HepG2 (cell line): ENCODE data around the gene RNF4. TPM values are rescaled to one million over a fixed set of nuclear protein-coding genes. Genes with fewer than 3 reads are reported as not detected.

Experiments used
- ARNTL ChIP-seq: sonication (generic); formaldehyde crosslinking; IDR thresholded peaks from 2 replicates; pipeline ENCODE4 v1.4.0; 2020; ENCODE audit warnings: mild to moderate bottlenecking, missing genetic modification reagents
- CREB3 ChIP-seq: sonication (generic); formaldehyde crosslinking; IDR thresholded peaks from 2 replicates; pipeline ENCODE4 v1.5.0; 2020; ENCODE audit warnings: missing genetic modification reagents
- EED ChIP-seq: sonication (generic); formaldehyde crosslinking; IDR thresholded peaks from 2 replicates; pipeline ENCODE4 v1.5.0; 2020; ENCODE audit warnings: mild to moderate bottlenecking, missing genetic modification reagents
- KLF13 ChIP-seq: sonication (generic); formaldehyde crosslinking; IDR thresholded peaks from 2 replicates; pipeline ENCODE4 v1.4.0; 2020; ENCODE audit warnings: mild to moderate bottlenecking, missing genetic modification reagents
- MXD1 ChIP-seq: sonication (generic); formaldehyde crosslinking; IDR thresholded peaks from 2 replicates; pipeline ENCODE4 v1.4.0; 2020; ENCODE audit warnings: mild to moderate bottlenecking, missing genetic modification reagents
- NCOR1 ChIP-seq: fragments of 200-600 bp; sonication (generic); IDR thresholded peaks from 2 replicates; pipeline ENCODE4 v1.7.0; 2017; ENCODE audit warnings: antibody characterized with exemption, low read length, borderline replicate concordance
- UBTF ChIP-seq: sonication (generic); formaldehyde crosslinking; IDR thresholded peaks from 2 replicates; pipeline ENCODE4 v1.4.0; 2020; ENCODE audit warnings: mild to moderate bottlenecking, missing genetic modification reagents
- ZBTB40 ChIP-seq, 2 experiments: fragments of 450-650 bp in 1 of 2; sonication (generic) in 1 of 2; formaldehyde crosslinking in 1 of 2; IDR thresholded peaks; 2 replicates each; pipeline versions ENCODE4 v1.6.1 to v1.8.0; 2016 to 2022; ENCODE audit warnings: antibody characterized with exemption in 1 of 2, mild to moderate bottlenecking in 1 of 2, missing genetic modification reagents in 1 of 2
- ZMYM3 ChIP-seq: sonication (generic); formaldehyde crosslinking; IDR thresholded peaks from 2 replicates; pipeline ENCODE4 v1.5.1; 2020; ENCODE audit warnings: mild to moderate bottlenecking, missing genetic modification reagents
- ZNF550 ChIP-seq: sonication (generic); formaldehyde crosslinking; IDR thresholded peaks from 2 replicates; pipeline ENCODE4 v1.4.0; 2020; ENCODE audit warnings: mild to moderate bottlenecking, missing genetic modification reagents, borderline replicate concordance
- ZNF780A ChIP-seq: sonication (generic); formaldehyde crosslinking; IDR thresholded peaks from 2 replicates; pipeline ENCODE4 v1.8.0; 2022; ENCODE audit warnings: mild to moderate bottlenecking, missing genetic modification reagents, moderate library complexity
- polyA plus RNA-seq, 8 experiments: library from polyadenylated mRNA; depleted of rRNA in 3 of 8; stranded (reverse) in 7 of 8; unstranded in 1 of 8; fragments of >200 nt; fragmentation: Illumina TruSeq in 4 of 8; extraction: Trizol in 4 of 8; gene quantifications; 2 replicates each; pipeline versions ENCODE4 v1.2.1 to v1.2.3, GENCODE V29; 2011 to 2016; ENCODE audit warnings: low read depth in 4 of 8, missing spikeins in 1 of 8, mixed read lengths in 1 of 8; ENCODE audit not compliant: insufficient read depth in 1 of 8
- total RNA-seq, 5 experiments: library from RNA; depleted of rRNA; stranded (reverse); fragments of >200 nt; fragmentation: Illumina TruSeq; extraction: Trizol; gene quantifications; 2 replicates each; pipeline ENCODE4 v1.2.3, GENCODE V29; 2016; ENCODE audit warnings: low read depth in 1 of 5
- TF ChIP-seq, protein P1 (sequence below): sonication (generic); formaldehyde crosslinking; IDR thresholded peaks from 2 replicates; pipeline ENCODE4 v1.8.0; 2022; ENCODE audit warnings: mild to moderate bottlenecking, missing genetic modification reagents, moderate library complexity

Gene RNF4
- total and polyA plus RNA-seq, 2 of the 13 experiments (the other 11 are each of a cell fraction or from before 2014, with no cell fraction given): 38.1 to 45.1 TPM

DNA sequence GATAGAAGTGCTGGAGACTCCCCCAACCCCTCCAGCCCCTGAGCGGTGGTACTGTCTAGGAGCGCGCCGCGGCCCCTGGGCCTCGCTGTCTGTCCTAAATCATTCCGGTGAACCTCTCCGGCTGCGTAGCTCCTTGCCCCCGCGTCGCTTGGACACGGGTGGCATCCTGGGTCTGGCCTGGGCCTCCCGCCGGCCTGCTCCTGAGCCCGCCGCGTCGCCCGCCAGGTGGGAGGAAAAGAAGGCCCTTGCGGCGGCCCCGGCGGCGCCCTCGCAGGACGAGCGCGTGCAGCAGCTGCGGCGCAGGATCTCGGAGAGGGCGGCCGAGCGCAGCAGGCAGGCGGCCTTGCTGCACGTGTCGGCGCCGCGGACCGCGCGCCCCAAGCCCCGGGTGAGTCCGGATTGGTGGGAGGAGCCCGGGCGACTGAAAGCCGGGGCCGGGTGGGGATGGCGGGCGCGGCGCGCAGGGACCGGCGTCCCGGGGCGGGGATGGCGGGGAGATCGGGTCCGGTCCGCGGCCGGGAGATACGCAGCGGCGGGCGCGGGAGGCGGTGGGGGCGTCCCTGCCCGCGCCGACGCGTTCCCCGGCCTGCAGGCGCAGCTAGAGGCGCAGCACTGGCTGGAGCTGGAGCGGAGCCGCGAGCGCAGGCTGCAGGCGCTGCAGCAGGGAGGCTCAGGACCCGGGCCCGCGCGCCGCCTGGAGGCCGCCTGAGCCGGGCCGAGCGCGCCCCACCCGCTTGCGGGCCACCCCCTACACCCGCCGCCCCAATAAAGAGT is 6.5 kb upstream of the RNF4 start (continued):
- TF ChIP-seq CREB3 (CRISPR knock-in tag): peak; percentile 96
- peak; percentile 67; the same call in 1 of the 2 replicates for TF ChIP-seq ARNTL (CRISPR knock-in tag)
- TF ChIP-seq KLF13 (CRISPR knock-in tag): 0 out of 2 replicates have a peak, but pooled peaks have one; percentile 56
- peak; percentile 92 for TF ChIP-seq MXD1
- peak; percentile 91; the same call in 1 of the 2 replicates for TF ChIP-seq ZNF550 (CRISPR knock-in tag)
- no peak for TF ChIP-seq ZBTB40 (IDR thresholded peaks at IDR 0.05)
- peak; percentile 73; the same call in 1 of the 2 replicates for TF ChIP-seq ZBTB40 (CRISPR knock-in tag; IDR thresholded peaks at IDR 0.05)
- TF ChIP-seq UBTF (CRISPR knock-in tag): peak; percentile 84; the same call in 1 of the 2 replicates
- TF ChIP-seq ZMYM3: no peak
- TF ChIP-seq, protein P1, sequence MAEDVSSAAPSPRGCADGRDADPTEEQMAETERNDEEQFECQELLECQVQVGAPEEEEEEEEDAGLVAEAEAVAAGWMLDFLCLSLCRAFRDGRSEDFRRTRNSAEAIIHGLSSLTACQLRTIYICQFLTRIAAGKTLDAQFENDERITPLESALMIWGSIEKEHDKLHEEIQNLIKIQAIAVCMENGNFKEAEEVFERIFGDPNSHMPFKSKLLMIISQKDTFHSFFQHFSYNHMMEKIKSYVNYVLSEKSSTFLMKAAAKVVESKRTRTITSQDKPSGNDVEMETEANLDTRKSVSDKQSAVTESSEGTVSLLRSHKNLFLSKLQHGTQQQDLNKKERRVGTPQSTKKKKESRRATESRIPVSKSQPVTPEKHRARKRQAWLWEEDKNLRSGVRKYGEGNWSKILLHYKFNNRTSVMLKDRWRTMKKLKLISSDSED (CRISPR knock-in tag): peak; percentile 63; the same call in 1 of the 2 replicates
- peak; percentile 67; the same call in 1 of the 2 replicates for TF ChIP-seq ZNF780A (CRISPR knock-in tag)
- peak; percentile 87; the same call in 1 of the 2 replicates for TF ChIP-seq EED
- TF ChIP-seq NCOR1: no peak
